SK-N-SH treated with all-trans-retinoic acid at 6 μM for 48 hours (cell line): Measurements from ENCODE around the gene TRIM61.

Experiments used
- CREB5 ChIP-seq: fragments of 250-450 bp; sonication (Bioruptor Pico); IDR thresholded peaks from 2 replicates; pipeline ENCODE4 v1.5.1; 2020; ENCODE audit warnings: low read depth, mild to moderate bottlenecking, moderate library complexity
- CSDC2 ChIP-seq: fragments of 250-450 bp; sonication (Bioruptor Pico); IDR thresholded peaks from 2 replicates; pipeline ENCODE4 v1.5.0; 2020; ENCODE audit warnings: mild to moderate bottlenecking, moderate library complexity
- TOX ChIP-seq: fragments of 250-450 bp; sonication (Bioruptor Pico); IDR thresholded peaks from 2 replicates; pipeline ENCODE4 v1.8.0; 2021; ENCODE audit warnings: mild to moderate bottlenecking, moderate library complexity, borderline replicate concordance
- ZC3H10 ChIP-seq: fragments of 250-450 bp; sonication (Bioruptor Pico); IDR thresholded peaks from 2 replicates; pipeline ENCODE4 v1.5.1; 2021; ENCODE audit warnings: mild to moderate bottlenecking, moderate library complexity
- ZNF70 ChIP-seq: fragments of 450-650 bp; formaldehyde crosslinking; IDR thresholded peaks from 2 replicates; pipeline ENCODE4 v1.5.0; 2020; ENCODE audit warnings: mild to moderate bottlenecking, moderate library complexity

- TF ChIP-seq ZNF70 (no peak), CSDC2 (CRISPR knock-in tag) (no peak), CREB5 (CRISPR knock-in tag) (no peak), TOX (CRISPR knock-in tag) (no peak), ZC3H10 (CRISPR knock-in tag) (no peak)
Measured at GRCh38 chr4:164931551-164932324, 45.7 kb downstream of the TRIM61 start.
